ENCODE measurements around the gene CAMLG.
"Not testable (repeated sequence)": the region's sequence is repeated elsewhere in the genome, so short reads cannot be mapped to it uniquely, and the experiment has no call there.

CAMLG gene

GRCh38 chr5:134758504-134759341 is 20.4 kb downstream of the CAMLG start, which contains the start of gene DDX46 (continued):
- TF ChIP-seq ZNF544 (tag by site-specific recombination; IDR thresholded peaks at IDR 0.05) (no peak), MZF1 (tag by site-specific recombination; IDR thresholded peaks at IDR 0.05; ENCODE audit: borderline replicate concordance) (no peak), ZNF670 (tag by site-specific recombination; IDR thresholded peaks at IDR 0.05; ENCODE audit: low read depth) (no peak), ZNF37A (tag by site-specific recombination; IDR thresholded peaks at IDR 0.05) (no peak), ZSCAN30 (tag by site-specific recombination; IDR thresholded peaks at IDR 0.05) (peak; percentile 76), ZIC2 (tag by site-specific recombination; IDR thresholded peaks at IDR 0.05) (no peak), SP7 (tag by site-specific recombination; IDR thresholded peaks at IDR 0.05) (peak; percentile 90), ZNF311 (tag by site-specific recombination; IDR thresholded peaks at IDR 0.05; ENCODE audit: borderline replicate concordance) (no peak), ZNF184 (tag by site-specific recombination; IDR thresholded peaks at IDR 0.05) (no peak)
- TF ChIP-seq, protein P1, sequence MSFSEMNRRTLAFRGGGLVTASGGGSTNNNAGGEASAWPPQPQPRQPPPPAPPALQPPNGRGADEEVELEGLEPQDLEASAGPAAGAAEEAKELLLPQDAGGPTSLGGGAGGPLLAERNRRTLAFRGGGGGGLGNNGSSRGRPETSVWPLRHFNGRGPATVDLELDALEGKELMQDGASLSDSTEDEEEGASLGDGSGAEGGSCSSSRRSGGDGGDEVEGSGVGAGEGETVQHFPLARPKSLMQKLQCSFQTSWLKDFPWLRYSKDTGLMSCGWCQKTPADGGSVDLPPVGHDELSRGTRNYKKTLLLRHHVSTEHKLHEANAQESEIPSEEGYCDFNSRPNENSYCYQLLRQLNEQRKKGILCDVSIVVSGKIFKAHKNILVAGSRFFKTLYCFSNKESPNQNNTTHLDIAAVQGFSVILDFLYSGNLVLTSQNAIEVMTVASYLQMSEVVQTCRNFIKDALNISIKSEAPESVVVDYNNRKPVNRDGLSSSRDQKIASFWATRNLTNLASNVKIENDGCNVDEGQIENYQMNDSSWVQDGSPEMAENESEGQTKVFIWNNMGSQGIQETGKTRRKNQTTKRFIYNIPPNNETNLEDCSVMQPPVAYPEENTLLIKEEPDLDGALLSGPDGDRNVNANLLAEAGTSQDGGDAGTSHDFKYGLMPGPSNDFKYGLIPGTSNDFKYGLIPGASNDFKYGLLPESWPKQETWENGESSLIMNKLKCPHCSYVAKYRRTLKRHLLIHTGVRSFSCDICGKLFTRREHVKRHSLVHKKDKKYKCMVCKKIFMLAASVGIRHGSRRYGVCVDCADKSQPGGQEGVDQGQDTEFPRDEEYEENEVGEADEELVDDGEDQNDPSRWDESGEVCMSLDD (tag by site-specific recombination; IDR thresholded peaks at IDR 0.05), result no peak; the same call in 1 of the 2 replicates
- TF ChIP-seq, protein P2, sequence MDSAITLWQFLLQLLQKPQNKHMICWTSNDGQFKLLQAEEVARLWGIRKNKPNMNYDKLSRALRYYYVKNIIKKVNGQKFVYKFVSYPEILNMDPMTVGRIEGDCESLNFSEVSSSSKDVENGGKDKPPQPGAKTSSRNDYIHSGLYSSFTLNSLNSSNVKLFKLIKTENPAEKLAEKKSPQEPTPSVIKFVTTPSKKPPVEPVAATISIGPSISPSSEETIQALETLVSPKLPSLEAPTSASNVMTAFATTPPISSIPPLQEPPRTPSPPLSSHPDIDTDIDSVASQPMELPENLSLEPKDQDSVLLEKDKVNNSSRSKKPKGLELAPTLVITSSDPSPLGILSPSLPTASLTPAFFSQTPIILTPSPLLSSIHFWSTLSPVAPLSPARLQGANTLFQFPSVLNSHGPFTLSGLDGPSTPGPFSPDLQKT (IDR thresholded peaks at IDR 0.05; ENCODE audit: borderline replicate concordance, low read depth, low read length), result no peak

- H3K9me3 ChIP-seq (ENCODE audit: control insufficient read depth, insufficient read depth, low read depth, low read length); H3K4me1 ChIP-seq (ENCODE audit: control insufficient read depth, insufficient read depth, low read length); POLR2A ChIA-PET; H3K27ac ChIP-seq (ENCODE audit: extremely low read depth, low read depth, low read length); H3K4me3 ChIP-seq (ENCODE audit: low read depth, low read length); CTCF ChIA-PET: not testable (repeated sequence)
- peaks cover 86 to 90% of the 10 kb centered on the region in 2 experiments for H3K36me3 ChIP-seq (ENCODE audit: control insufficient read depth in 2 of 2, insufficient read depth in 1 of 2, low read length in 2 of 2)
- TF ChIP-seq ZBTB21 (tag by site-specific recombination; IDR thresholded peaks at IDR 0.05) (peak; percentile 59; the same call in 1 of the 2 replicates), ZNF629 (tag by site-specific recombination; IDR thresholded peaks at IDR 0.05) (peak; percentile 80), ZNF362 (tag by site-specific recombination; IDR thresholded peaks at IDR 0.05) (peak; percentile 83)
- TF ChIP-seq, protein P3, sequence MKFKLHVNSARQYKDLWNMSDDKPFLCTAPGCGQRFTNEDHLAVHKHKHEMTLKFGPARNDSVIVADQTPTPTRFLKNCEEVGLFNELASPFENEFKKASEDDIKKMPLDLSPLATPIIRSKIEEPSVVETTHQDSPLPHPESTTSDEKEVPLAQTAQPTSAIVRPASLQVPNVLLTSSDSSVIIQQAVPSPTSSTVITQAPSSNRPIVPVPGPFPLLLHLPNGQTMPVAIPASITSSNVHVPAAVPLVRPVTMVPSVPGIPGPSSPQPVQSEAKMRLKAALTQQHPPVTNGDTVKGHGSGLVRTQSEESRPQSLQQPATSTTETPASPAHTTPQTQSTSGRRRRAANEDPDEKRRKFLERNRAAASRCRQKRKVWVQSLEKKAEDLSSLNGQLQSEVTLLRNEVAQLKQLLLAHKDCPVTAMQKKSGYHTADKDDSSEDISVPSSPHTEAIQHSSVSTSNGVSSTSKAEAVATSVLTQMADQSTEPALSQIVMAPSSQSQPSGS (tag by site-specific recombination; IDR thresholded peaks at IDR 0.05; ENCODE audit: low read depth), result peak; percentile 57
These were observed 29.4 kb downstream of the CAMLG start for GRCh38 chr5:134767528-134768291.
